ENCODE measurements around the gene MACF1. TPM values are rescaled to one million over a fixed set of nuclear protein-coding genes. Genes with fewer than 3 reads are reported as not detected.
A peak's percentile ranks its signal among the peaks of the same experiment; 100 is the strongest.

MACF1 gene
- total and polyA plus RNA-seq, 2 of the 13 experiments (the other 11 are each of a cell fraction or from before 2014, with no cell fraction given): 36.7 to 65.4 TPM

DNA sequence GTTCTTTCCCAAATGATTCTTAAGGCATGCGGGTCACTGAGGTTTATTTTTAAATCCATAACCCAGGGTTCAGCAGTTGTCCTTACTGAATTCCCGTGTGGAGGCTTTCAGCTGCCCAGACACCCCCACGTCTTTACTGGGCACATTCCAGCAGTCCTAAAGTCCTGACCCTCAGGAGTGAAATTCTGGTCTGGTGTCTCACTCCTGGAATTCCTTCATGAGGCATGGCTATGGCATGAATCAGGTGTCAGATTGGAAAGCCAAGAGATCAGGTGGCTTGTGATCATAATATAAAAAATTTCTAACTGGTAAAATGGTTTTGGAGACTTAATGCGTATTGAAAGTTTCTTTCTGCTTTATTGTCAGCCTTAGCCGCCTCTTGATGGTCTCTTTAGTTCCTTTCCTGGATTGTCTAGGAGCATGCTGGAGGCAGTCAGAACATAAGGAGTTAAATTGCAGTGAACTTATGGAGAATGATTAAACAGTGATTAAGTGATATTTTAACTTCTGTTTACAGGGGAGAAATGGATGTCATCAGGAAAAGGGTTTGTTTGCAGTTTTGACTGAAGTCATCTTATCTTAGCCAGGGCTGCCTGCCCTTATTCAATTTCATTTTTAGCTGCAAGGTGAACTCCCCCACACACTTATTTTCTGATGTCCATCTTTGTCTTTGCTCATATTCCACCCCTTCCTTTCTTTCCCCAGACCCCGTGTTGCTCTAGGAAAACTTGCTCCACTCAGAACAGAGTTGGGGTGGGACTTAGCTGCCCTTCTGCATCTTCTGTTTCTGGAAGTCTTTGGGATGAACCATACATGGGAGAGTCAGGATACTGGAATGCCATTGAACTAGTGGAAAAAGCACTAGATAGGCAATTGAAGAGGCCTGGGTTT is 25.7 kb upstream of the MACF1 start (continued):
- TF ChIP-seq MIXL1 (CRISPR knock-in tag; IDR thresholded peaks at IDR 0.05) (0 out of 2 replicates have a peak, but pooled peaks have one; percentile 19), ARNT (IDR thresholded peaks at IDR 0.05) (no peak)

DNA sequence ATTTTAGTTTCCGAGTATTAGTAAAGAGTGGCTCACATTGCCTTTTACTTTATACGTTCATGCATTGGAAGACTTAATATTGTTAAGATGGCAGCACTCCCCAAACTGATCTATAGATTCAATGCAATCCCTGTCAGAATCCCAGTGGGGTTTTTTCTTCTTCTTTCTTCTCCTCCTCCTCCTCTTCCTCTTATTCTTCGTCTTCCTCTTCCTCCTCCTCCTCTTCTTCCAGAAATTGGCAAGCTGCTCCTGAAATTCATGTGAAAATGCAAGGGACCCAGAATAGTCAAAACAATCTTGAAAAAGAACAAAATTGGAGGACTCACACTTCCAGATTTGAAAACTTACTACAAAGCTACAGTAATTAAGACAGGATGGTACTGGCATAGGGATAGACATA is 23.2 kb upstream of the MACF1 start:
- FAIRE-seq (no peak), DNase-seq (ENCODE audit: low spot score) (no peak), ATAC-seq (no peak)
- H3K9me3 ChIP-seq (ENCODE audit: low read length): no peaks in the 10 kb centered on the region
- no peaks in the 10 kb centered on the region for H3K27me3 ChIP-seq (ENCODE audit: control insufficient read depth in 1 of 2, insufficient read depth in 2 of 2, low read length in 2 of 2)
- H2AFZ ChIP-seq (ENCODE audit: low read length): no peak overlapping the region
- ChIA-PET CTCF (ENCODE audit: low intra/inter-chr PET ratio, low total read pairs) (no interaction called here), POLR2A (no interaction called here)
- BruUV-seq (replicated peaks): no TSS peak
- intact Hi-C loops (cut with micrococcal nuclease; ENCODE audit: unreplicated experiment) (no loop called here), in situ Hi-C loops (cut with HindIII; ENCODE audit: extremely low pct_ligation_motif_present, low pct_unique_long_range_greater_than_20kb) (no loop called here)
- H3K36me3 ChIP-seq (replicated peaks in 1 of 2; ENCODE audit: control insufficient read depth in 1 of 2, insufficient read depth in 2 of 2, low read length in 2 of 2): 0 out of 5 replicates have a peak, but pooled peaks cover 0 to 3% of the 10 kb centered on the region in 2 experiments
- no peak overlapping the region for H3K4me2 ChIP-seq (ENCODE audit: low read depth, low read length)
- H3K4me1 ChIP-seq (ENCODE audit: insufficient read depth, low read length): peaks cover 57% of the 10 kb centered on the region
- H4K20me1 ChIP-seq (ENCODE audit: insufficient read depth, low read length): peaks cover 18% of the 10 kb centered on the region; the same call in 1 of the 2 replicates
- TF ChIP-seq KAT8 (CRISPR knock-in tag; IDR thresholded peaks at IDR 0.05) (no peak), GLMP (CRISPR knock-in tag; IDR thresholded peaks at IDR 0.05; ENCODE audit: borderline replicate concordance) (no peak), TRIM24 (CRISPR knock-in tag; IDR thresholded peaks at IDR 0.05) (no peak), GFI1 (CRISPR knock-in tag; IDR thresholded peaks at IDR 0.05; ENCODE audit: borderline replicate concordance) (no peak), USF2 (IDR thresholded peaks at IDR 0.05; ENCODE audit: low read depth, low read length) (no peak), USF2 (CRISPR knock-in tag; IDR thresholded peaks at IDR 0.05; ENCODE audit: borderline replicate concordance) (no peak), ZFP1 (CRISPR knock-in tag; IDR thresholded peaks at IDR 0.05) (no peak)
- TF ChIP-seq, protein P1, sequence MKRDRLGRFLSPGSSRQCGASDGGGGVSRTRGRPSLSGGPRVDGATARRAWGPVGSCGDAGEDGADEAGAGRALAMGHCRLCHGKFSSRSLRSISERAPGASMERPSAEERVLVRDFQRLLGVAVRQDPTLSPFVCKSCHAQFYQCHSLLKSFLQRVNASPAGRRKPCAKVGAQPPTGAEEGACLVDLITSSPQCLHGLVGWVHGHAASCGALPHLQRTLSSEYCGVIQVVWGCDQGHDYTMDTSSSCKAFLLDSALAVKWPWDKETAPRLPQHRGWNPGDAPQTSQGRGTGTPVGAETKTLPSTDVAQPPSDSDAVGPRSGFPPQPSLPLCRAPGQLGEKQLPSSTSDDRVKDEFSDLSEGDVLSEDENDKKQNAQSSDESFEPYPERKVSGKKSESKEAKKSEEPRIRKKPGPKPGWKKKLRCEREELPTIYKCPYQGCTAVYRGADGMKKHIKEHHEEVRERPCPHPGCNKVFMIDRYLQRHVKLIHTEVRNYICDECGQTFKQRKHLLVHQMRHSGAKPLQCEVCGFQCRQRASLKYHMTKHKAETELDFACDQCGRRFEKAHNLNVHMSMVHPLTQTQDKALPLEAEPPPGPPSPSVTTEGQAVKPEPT (CRISPR knock-in tag; IDR thresholded peaks at IDR 0.05; ENCODE audit: low read depth): no peak
- no peak overlapping the region for H3K27ac ChIP-seq (ENCODE audit: extremely low read length, insufficient read depth, low read length)
- H3K79me2 ChIP-seq (ENCODE audit: insufficient read depth, low read length): peaks cover 22% of the 10 kb centered on the region
- no peak overlapping the region for H3K4me3 ChIP-seq (replicated peaks in 1 of 3; ENCODE audit: insufficient read depth in 1 of 3, low read depth in 2 of 3, low read length in 3 of 3)
- no peak overlapping the region for H3K9ac ChIP-seq (ENCODE audit: insufficient read depth, low read depth, low read length)
- WGBS (ENCODE audit: low lambda C conversion rate): 65% methylated on average over 3 of the region's 3 CpGs

All from HepG2 (cell line).